AG20443 (cell line): Measurements from ENCODE around the gene PAK6.

Experiments used
- DNase-seq: peaks from one replicate; pipeline ENCODE4 v3.0.0; 2012; ENCODE audit warnings: low spot score, mixed read lengths

The PAK6 gene

GRCh38 chr15:40256638-40257235, 17.9 kb downstream of the PAK6 start:
- DNase-seq: no peak

DNA sequence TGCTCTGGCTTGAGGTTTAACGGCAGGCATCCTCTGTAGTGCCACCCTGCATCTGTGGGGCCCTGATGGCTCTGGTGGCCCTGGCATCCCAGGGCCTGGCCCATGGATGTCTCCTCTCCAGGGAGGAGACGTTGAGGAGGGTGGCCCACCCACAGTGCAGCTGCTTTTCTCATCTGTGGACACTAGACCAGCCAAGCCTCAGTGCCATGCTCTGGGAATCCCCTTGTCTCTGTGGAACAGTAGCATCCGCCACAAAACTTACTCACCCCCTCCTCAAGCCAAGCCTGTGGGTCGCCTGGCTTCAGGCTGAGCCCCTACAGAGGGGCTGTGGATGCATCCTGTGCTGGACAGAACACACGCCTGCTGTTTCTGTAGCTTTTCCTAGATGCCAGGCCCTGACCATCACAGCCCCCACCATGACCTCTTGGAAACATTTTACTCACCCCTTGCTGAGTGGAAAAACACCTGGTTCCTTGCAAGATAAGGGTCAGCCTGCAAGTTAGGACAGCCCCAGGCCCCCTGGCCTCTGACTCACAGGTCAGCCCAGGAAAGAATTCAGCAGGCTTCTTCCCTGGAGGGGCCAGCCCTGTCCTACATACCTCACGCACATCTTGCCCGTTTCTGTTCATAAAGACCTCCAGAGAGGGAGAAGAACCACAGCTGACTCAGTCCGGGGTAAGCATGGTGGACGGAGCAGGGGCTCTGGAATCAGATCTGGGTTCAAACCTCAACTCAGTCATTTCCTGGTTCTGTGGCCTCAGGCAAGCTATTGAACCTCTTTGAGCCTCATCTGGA, 19.0 kb downstream of the PAK6 start:
- no peak for DNase-seq

DNA sequence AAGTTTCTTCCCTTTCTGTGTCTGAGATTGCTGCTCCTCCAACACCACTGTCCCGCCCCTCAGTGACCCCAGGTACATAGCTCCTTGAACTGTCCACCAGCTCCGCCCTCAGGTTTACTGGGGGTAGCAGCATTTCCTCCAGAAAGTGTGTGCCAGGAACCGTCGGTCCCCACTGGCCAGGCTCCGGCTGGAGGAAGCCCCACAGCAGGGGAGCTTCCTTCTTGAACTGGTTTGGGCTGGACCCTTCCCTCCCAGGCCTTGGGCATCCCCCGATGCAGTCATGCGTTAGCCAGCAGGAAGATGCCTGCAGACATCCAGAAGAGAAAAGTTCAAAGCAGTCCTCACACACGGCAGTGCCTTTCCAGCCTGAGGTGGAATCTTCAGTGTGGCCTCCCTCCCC, 19.7 kb downstream of the PAK6 start:
- no peak for DNase-seq

- no peak for DNase-seq
Observed at GRCh38 chr15:40259021-40259420, 20.2 kb downstream of the PAK6 start.

GRCh38 chr15:40263024-40263754, 24.3 kb downstream of the PAK6 start:
- peak; percentile 70 for DNase-seq

DNA sequence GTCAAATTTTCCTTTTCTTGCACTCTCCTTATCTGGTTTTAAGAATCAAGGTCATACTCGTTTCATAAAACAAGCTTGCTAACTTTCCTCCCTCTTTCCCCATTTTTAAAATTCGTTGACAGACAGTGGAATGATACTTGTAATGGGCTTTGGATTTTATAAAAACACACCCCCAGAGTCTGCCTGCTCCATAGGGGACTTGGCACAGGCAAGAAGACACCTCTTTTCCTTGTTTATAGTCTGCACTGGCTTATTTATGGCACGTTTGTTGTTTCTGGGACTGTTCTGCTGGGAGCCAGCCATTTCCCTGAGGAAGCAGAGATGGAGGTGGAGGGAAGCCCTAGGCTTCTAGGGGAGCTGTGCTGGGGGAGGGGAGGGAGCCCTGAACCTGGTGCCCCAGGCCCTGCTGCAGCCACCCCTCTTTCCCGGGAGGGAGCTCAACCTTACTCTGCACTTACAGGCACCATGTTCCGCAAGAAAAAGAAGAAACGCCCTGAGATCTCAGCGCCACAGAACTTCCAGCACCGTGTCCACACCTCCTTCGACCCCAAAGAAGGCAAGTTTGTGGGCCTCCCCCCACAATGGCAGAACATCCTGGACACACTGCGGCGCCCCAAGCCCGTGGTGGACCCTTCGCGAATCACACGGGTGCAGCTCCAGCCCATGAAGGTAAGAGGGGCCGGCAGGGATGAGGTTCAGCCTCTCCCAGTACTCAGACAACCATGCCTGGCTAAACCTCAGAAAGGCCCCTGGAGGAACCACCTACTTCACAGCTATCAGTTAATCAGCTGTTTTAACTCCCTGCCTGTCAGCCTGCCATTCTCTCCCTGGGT, 25.7 kb downstream of the PAK6 start:
- DNase-seq: no peak

DNA sequence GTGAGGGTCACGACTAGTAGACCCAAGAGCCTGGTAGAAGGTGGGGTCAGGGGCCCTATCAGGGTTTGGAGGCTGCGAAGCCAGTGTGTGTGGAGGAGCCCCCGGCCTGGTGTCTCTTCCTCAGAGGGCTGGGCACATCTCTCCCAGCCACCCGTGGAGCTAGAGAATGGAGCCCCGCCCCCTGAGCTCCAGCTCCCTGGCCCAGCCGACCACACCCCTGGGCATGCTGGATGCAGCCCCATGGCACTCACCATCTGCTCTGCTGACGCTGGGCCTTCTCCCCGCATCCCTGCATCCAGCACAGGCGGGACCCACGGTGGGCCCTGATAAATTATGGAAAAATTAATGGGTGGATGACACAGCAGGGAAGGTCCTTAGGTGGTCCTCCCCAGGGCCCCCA, 26.5 kb downstream of the PAK6 start:
- DNase-seq: no peak

DNA sequence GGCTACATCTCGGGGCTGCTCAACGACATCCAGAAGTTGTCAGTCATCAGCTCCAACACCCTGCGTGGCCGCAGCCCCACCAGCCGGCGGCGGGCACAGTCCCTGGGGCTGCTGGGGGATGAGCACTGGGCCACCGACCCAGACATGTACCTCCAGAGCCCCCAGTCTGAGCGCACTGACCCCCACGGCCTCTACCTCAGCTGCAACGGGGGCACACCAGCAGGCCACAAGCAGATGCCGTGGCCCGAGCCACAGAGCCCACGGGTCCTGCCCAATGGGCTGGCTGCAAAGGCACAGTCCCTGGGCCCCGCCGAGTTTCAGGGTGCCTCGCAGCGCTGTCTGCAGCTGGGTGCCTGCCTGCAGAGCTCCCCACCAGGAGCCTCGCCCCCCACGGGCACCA, 27.0 kb downstream of the PAK6 start:
- DNase-seq: no peak

GRCh38 chr15:40266828-40267304, 28.0 kb downstream of the PAK6 start:
- peak; percentile 97 for DNase-seq

DNA sequence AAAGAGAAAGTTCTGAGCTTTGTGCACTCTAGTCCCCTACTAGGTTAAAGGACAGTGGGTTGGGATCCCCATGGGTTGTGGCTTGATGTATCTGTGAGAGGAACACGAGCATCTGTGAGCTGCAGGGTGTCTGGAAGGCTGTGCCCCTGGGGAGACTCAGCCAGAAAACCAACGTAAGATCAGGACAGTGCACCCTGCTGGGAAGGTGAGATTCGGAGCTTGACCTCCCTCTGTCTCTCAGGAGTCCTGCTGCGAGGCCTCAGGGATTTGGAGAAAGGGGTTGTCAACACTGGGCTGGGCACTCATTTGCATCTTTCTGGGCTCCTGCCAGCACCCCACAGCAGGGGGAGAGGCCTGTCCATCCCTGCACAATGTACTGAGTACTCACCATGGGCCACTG, 28.8 kb downstream of the PAK6 start:
- DNase-seq: no peak

DNA sequence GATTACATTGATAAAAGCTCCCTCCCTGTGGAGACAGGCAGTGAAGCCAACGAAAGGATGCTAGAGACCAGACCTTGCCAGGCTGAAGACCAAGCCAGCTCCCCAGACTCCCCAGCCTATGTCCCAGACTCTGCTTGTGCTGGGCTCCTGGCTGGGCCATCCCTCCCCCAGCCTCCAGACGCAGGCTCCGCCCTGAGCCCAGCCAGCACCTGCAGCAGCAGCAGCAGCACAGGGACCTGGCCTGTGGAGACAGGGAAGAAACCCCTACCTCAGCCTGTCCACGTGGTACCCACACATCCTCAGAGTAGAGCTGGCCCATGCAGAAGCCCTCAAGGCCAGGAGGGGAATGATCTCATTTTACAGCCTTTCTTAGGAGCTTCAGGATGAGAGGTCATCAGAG, 30.7 kb downstream of the PAK6 start:
- DNase-seq: no peak

DNA sequence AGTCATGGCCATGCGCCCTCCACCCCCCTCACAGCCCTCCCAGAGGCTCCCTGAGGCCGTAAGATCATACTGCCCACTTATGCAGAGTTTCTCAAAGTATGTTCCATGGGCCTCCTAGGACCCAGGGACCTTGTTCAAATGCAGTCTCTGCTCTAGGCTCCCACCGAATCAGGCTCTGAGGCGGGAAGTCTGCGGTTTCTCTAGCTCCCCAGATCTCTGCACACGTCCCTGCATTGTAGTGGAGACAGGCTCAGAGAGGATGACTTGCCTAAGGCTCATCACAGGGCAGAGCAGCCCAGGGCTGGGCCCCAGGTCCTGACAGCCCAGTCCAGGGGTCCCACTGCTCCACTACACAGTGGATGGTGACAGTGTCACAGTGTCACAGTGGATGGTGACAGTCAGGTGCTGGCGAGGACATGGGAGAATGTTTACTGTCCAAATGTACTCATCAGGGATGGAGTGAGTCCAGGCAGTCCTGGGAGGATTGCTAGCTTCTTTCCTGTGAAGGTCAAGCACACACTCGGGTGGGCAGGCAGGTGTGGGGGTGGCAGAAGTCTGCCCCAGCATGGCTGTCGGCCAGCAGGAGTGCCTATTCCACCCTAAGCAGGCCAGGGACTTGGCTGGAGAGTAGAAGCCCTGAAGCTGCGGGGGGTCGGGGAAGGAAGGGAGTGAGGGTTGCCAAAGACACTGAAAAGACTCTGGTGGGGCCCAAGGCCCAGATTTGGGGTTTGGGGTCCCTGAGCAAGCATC, 31.6 kb downstream of the PAK6 start:
- no peak for DNase-seq

DNA sequence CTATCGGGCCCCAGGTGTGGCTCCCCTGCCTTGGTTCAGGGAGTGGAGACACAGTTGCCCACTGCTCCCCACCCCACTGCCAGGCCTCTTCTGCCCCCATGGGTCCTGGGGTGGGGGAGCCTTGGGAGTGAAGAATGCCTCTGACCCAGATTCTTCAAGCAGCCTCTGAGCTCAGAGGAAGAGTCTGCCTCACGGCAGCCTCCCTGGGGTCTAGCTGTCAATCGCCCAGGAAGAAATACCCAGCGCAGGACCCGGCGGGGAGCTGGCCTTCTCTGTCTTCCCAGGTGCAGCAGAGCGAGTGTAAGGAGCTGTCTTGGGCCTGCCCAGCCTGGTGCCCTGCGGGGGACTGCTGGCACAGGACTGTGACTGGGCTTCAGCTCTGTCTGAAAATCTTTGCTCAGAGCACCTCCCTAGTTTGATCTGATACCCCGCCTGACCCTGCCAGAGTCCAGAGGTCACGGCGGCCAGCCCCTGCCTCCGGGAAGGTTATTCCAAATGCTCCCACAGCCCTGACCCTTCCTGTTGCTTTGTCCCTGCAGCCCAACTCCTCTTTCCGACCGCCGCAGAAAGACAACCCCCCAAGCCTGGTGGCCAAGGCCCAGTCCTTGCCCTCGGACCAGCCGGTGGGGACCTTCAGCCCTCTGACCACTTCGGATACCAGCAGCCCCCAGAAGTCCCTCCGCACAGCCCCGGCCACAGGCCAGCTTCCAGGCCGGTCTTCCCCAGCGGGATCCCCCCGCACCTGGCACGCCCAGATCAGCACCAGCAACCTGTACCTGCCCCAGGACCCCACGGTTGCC, 33.0 kb downstream of the PAK6 start:
- DNase-seq: no peak

- DNase-seq: no peak
Observed at GRCh38 chr15:40272485-40273056, 33.7 kb downstream of the PAK6 start.

- DNase-seq: no peak
Observed at GRCh38 chr15:40273428-40273827, 34.6 kb downstream of the PAK6 start.

- DNase-seq: peak; percentile 87
Observed at GRCh38 chr15:40274350-40275274, 35.7 kb downstream of the PAK6 start.

- DNase-seq: no peak
Observed at GRCh38 chr15:40275523-40275922, 36.7 kb downstream of the PAK6 start.

DNA sequence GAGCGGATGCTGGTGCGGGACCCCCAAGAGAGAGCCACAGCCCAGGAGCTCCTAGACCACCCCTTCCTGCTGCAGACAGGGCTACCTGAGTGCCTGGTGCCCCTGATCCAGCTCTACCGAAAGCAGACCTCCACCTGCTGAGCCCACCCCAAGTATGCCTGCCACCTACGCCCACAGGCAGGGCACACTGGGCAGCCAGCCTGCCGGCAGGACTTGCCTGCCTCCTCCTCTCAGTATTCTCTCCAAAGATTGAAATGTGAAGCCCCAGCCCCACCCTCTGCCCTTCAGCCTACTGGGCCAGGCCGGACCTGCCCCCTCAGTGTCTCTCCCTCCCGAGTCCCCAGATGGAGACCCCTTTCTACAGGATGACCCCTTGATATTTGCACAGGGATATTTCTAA, 37.1 kb downstream of the PAK6 start:
- no peak for DNase-seq

DNA sequence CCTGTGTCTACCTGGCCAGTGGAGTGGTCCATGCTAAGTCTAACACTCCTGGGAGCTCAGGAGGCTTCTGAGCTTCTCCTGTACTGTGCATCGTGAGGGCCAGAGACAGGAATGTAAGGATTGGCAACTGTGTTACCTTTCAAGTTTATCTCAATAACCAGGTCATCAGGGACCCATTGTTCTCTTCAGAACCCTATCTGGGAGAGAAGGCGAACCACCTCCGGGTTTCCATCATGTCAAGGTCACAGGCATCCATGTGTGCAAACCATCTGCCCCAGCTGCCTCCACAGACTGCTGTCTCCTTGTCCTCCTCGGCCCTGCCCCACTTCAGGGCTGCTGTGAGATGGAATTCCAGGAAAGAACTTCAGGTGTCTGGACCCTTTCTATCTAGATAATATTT, 38.1 kb downstream of the PAK6 start:
- DNase-seq: no peak
